ENCODE data around the gene TSKS.

GRCh38 chr19:49746206-49746958 lies 16.7 kb downstream of the TSKS start:
- TF ChIP-seq CTCF (IDR thresholded peaks at IDR 0.05) (no peak), POLR2A (IDR thresholded peaks at IDR 0.05) (no peak)
